SHP77 treated with DMSO at 0.1 percent for 48 hours (cell line): ENCODE measurements around the gene SLC2A4RG.

Experiments
- DNase-seq: peaks from one replicate; lab custom pipeline; 2025; lab: John Stamatoyannopoulos, UW

Gene SLC2A4RG

DNA sequence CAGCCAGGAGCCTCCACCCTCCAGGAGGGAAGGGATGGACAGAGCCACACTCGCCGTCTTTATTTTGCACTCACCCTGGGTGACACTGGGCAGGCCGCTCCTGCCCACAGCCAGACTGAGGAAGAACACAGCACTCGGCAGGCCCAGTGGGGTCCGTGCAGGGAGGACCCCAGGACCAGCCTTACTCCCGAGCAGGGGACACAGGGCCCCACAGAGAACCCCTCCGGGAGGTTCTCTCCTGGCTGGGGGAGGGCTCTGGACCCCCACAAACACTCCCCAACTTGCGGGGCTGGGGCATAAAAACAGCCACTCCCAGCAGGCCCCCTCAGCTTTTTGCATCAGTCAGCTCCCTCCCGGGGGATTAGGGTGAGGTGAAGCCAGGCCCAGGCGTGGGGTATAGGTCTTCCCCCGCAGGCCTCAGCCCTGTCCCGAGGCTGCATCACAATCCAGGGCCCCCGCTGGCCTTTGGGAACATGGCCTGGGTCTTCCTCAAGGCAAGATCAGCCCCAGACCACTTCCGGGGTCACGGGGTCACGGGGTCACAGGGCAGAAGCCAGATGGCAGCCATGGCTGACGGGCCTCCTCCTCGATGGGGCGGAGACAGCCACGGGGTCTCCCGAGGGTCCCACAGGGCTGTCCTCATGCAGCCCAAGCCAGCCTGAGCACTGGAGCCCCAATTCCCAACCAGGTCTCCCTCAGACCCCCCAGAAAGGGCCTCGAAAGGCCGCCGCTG lies 39.9 kb upstream of the SLC2A4RG start:
- no peak for DNase-seq

DNA sequence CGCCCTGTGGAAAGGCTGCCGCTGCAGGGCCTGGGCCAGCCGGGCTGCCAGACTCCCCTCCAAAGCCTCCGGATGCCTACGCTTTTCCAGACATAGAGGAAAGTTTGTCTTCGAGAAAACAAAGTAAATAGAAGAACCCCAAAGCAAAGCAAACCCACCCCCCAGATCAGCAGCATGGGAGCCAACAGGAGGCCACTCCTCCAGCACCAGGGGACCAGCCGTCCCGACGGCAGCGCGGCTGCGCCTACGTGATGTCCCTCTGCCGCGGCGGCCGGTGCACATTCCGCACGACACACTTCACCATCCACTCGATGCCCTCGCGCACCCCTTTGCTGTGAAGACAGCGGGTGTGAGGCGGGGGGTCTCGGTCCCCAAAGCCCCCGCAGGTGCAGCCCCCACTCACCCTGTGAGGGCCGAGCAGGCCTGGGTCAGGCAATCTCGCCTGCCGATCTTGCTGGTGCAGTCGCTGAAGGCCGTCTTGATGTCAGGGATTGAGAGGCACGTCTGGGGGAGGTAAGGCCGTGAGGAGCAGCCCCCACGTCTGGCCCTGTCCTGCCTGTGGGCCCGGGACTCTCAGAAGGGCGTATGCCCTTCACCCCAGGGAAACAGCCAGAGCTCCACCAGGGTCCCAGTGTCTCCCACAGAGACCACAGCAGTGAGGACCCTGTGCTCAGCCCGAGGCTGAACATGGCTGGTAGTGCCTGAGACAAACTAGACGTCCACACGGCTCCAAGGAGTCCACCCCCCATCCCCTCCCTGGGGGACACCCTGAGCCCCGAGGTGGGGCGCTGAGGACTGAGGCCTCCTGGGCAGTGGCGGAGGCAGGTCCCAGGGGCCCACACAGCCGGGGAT lies 39.2 kb upstream of the SLC2A4RG start:
- no peak for DNase-seq

DNA sequence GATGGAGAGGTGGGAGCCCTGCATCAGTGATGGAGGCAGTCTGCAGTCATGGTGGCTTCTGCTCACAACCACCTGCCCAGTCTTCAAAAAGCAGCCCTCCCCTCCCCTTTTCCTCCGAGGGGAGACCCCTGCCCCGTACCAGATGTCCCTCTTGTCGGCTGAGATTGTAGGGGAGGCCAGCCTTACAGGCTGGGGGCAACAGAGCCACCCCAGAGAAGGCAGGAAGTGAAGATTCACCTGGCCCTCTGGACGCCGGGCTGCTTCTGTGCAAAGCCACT lies 38.6 kb upstream of the SLC2A4RG start:
- DNase-seq, result no peak

DNA sequence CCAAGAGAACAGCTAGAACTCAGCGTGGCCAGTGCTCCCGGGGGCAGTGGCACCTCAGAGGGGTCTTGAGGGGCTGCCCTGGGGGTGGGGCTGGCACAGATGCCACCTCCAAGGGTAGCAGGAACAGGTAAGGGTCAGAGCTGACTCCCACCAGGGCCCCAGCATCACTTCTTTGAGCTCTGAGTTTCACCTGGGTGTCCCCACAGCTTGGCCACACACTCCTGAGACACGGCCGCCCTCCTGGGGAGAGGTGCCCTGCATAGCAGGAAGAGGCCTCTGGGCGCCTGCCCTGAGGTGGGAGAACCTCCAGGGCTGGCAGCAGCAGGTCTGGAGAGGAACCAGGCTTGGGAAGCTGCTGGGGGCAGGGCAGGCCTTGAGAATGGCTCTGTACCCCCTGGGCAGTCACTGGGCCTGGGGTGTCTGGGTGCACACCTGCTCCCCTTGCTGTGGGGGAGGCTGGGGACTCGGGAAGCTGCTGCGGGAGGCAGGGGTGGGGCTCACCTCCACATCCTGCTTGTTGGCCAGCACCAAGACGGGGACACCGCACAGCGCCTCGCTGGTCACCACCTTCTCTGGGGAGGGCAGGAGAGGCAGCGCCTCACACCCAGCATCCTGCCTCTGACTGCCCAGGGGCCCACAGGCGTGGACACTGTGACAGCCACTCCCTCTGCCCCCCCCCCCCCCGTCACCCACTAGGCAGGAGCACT lies 38.1 kb upstream of the SLC2A4RG start:
- DNase-seq, result no peak

DNA sequence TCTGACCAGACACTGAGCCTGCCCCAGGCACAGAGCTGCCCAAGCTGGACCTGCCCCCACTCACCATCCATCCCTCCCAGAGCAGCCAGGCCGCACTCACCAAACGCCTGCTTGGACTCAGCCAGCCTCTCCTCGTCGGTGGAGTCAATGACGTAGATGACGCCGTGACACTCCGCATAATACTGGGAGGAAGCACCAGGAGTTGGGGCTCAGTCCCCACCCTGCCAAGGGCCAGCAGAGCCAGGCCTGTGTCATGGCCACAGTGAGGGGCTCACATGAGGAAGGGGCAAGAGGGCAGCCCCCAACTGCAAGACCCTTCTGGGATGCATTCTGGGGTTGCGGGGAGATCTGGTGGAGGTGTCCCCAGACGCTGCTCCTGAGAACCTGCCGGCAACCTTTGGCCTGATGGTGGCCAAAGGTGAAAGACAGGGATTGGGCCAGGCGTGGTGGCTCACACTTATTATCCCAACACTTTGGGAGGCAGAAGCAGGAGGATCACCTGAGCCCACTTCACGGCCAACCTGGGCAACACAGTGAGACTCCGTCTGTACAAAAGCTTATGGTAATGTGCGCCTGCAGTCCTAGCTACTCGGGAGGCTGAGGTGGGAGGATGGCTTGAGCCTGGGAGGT lies 37.4 kb upstream of the SLC2A4RG start:
- DNase-seq, result no peak

DNA sequence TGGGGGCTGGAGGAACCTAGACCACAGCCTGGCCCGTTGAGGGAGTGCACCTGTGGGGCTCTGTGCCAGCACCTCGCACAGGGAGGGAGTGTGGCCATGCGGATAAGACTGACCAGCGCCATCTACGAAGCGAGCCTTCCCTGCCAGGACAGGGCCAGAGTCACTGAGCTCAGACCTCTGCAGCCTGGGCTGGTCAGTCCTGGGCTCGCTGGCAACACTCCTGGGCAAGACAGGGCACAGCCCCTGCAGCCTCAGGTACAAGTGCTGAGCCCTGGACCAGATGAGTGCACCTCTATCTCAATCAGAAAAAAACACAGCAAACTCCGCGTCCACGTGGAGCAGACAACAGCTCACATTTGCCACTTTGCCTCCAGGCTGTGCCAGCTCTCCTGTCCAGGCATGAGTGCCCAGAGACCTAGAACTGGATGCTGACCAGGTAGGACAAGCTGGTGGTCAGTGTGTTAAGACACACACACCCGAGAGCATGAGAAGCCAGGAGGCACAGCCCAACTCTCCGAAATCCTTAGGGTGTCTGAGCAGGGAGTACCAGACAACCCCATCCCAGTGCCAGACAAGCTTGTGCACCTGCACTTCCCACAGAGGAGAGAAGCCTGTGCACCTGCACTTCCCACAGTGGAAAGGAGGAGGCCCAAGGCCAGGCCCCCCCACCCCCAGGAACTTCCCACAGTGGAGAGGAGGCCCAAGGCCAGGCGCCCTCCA lies 36.7 kb upstream of the SLC2A4RG start:
- DNase-seq, result no peak

DNA sequence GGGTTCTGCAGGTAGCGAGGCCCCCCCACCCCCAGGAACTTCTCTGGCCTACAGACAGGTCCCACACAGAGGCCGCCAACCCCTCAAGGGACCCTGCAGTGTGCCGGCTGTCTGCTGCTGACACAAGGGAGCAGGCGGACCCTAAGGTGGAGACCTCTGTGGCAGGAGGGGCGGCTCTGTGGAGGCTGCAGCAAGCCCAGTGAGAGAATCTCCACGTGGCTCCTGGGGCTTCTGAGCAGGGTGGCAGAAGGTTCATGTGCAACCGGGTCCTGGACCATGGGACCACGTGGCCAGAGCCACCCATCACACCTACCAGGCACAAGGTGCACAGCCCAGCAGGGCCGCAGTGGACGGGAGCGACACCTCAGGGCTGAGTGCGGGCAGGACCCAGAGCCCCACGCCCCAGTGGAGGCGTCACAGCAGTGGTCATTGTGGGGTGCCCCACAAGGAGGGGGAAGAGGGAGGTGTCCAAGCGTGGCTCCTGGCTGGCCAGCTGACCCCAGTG lies 36.1 kb upstream of the SLC2A4RG start:
- no peak for DNase-seq

DNA sequence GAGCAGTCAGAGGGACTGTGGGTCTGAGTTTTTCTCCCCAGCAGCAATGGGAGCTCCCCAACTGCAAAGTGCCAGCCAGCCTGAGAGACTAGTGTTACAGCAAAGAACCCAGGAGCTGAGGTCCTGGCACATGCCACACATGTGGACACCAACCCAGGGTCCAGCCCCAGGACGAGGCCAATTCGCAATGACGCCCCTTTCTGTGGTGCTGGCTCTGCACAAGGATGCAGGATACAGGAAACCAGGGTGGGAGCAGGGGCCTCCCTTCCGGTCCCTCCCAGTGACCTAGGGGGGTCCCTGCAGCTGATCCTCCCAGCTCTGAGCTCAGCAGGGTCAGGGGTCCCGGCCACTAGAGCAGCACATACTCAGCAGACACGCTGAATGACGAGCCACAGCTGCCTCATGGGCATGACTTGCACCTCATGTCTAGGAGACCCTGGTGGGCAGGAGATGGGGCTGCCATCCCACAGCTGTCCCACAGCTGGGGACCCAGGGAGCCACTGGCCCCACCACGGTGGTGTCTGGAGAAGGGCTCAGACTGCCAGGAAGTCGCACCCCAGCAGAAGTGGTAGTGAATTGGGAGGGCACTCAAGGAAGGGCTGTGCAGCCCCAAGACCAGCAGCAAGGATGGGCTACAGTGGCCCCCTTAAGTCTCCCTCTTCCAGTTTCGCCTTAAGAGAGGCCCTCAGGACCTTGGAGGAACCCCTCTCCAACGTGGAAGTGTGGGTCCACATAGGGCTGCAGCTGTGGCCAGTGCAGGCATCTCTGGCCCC lies 35.4 kb upstream of the SLC2A4RG start:
- DNase-seq, result no peak

DNA sequence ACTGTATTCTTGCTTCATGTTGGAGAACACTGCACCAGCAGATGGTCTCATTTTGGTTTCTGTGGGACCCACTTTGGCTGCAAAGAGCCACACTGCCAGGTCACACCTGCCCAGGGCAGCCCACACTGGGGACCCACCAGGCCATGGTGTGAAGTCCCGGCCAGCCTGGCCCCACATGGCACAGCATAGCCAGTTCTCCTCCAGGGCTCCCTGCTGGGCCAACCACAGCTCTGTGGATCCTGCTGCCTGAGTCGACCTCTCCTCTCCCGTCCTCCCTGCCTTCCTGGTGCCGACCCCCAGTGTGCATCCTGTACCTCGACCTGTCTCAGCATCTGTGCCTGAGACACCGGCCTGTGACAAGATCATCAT lies 34.8 kb upstream of the SLC2A4RG start:
- no peak for DNase-seq

DNA sequence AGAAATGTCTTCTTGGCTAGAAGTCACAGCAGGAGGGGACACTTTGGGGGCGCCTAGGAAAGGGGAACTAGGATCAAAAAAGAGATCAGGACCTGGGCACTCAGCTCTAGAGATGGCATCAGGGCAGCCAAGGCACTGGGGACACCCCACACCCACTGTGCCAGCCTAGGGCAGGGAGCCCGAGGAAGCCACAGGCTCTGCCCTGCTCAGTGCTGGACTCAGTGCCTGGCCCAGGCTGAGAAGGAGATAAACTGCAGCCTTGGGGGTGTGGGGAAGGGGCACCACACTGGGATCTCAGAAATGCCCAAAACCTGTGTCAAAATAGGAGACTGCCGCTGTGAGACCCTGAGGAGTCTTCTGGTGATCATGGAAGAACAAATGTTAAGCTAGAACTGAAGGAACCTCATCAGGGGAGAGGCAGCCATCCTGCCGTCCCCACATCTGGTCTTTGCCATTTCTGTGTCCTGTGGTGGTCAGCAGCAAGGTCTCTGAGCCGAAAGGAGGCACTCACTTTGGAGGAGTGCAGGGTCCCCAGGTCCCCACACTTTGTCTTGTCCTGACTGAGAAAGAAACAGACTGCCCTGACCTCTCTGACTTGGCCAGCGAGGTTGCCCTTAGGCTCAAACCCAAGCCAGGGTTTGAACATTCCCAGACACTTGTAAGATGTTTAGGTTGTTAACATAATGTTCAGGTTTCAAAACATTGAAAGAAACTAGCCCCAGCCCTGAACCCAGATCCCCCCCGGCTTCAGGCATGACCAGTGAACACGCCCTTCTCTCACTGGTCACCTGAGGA lies 34.1 kb upstream of the SLC2A4RG start:
- no peak for DNase-seq

DNA sequence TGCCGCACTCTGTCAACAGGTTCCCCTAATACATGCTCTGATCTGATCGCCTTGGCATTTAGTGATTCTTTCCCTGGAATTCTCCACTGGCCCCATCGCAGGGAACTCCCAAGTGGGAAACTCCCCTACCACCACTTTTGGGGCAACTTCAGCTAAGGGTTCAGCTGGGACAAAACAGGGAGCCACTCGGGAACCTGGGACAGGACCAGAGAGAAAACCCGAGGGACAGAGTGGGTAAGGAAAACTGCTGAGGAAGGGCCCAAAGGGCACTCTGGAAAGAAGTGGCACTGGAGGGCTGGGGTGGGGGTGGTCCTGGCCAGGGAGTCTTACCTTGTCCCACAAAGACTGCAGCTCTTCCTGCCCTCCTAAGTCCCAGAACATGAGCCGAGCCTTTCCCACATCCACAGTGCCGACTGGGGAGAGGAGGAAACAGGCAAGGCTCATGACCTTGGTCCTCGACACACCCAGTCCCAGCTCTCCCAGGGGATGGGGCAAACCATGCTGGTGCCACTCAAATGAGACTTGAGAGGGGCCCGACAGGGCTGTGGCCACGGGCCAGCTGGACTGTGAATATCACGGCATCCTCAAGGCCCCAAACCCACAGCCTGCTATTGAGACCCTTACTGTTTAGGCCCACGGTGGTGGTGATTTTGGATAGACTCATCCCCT lies 33.4 kb upstream of the SLC2A4RG start:
- no peak for DNase-seq

DNA sequence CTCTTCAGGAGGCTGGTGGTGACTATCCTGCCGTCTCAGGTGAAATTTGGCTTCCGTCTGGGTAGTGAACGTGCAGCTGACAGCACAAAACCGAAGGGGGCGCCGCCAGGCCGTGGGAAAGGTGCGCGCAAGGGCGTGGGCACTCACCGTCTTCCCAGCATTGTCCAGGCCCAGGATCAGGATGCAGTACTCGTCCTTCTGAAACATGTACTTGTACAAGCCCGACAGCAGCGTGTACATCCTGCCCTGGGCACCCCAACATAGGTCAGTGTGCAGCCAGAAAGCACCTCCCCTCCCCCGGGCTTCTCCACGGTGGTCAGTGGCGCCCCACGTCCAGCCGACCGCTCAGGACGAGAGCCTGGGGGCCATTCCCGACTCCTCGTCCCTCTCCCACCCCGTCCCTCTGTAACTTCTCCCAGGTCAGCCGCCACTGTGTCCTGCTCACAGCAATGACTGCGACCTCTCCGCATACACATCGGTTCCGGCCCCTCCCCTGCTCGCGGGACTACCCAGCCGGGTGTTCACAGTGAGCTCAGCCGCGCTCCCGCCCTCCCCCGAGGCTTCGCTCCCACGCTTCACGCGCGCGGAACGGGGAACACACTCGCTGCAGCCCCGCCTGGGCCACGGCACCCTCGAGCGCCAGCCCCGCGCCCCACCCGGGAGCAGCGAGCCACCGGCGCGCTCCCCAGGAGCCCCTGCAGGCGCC lies 32.6 kb upstream of the SLC2A4RG start:
- no peak for DNase-seq

DNA sequence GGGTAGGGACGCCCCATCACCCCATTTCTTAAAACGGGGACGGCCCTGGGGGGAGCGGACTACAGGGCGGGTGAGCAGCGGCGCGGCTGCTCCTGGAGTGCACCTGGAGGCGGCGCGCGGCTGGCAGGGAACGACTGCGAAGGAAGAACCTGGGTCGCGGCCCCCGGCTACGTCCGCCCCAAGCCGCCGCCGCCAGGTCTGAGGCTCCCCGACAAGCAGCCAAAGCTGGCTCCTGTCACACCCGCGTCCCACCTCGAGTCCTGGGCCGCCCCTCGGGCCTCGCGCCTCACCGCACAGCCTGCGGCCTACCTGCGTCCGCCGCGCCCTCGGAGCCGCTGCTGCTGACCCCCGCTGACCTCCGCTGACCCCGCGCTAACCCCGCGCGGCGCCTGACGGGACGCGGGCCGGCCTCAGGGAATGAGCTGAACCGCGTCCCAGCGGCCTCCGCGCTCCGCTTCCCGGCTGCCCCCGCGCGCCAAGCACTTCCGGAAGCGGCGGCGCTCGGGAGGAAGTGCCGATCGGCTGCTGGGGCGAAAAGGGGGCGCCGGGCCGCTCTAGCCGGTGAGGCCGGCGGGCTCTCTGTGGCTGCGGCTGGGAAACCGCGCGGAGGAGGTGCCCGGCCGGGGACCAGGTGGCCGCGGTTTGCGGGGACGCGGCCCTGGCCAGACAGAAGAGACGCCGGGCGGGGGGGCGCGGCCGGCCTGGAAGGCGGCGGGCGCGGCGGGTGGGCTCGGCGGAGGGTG lies 31.8 kb upstream of the SLC2A4RG start, which contains the start of the genes ARFRP1 and ZGPAT:
ARFRP1 (minus strand) TSS at position 419 of the 743 bp plus-strand sequence. CDS start 885 bp downstream, outside the sequence.
ZGPAT (plus strand) TSS at position 482 of the 743 bp plus-strand sequence. CDS start 542 bp downstream, outside the sequence.
- DNase-seq, result peak; percentile 77

DNA sequence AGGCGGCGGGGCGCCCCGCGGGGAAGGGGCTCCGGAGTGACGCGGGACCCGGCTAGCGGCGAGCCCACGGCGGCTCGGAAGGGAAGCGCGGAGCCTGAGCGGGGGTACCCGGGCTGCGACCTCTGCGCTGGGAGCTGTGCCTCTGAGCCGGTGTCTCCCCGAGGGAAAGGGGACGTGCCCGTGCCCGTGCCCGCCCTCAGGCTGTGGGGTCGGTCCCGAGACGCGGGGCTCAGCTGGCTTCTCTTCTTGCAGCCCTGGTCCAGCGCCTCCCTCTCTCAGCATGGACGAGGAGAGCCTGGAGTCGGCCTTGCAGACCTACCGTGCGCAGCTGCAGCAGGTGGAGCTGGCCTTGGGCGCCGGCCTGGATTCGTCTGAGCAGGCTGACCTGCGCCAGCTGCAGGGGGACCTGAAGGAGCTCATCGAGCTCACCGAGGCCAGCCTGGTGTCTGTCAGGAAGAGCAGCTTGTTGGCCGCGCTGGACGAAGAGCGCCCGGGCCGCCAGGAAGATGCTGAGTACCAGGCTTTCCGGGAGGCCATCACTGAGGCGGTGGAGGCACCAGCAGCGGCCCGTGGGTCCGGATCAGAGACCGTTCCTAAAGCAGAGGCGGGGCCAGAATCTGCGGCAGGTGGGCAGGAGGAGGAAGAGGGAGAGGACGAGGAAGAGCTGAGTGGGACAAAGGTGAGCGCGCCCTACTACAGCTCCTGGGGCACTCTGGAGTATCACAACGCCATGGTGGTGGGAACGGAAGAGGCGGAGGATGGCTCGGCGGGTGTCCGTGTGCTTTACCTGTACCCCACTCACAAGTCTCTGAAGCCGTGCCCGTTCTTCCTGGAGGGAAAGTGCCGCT lies 31.1 kb upstream of the SLC2A4RG start:
- no peak for DNase-seq

DNA sequence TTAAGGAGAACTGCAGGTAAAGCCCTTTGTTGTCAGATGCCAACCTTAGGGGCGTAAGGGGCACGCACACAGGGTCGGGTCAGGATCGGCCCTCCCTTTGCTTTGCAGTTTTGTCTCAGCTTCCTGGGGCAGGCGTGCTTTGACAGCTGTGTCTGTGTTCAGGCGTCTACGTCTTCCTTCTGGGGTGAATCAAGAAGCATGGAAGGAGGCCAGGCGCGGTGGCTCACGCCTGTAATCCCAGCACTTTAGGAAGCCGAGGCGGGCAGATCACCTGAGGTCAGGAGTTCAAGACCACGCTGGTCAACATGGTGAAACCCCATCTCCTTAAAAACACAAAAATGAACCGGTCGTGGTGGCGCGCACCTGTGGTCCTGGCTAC lies 30.4 kb upstream of the SLC2A4RG start:
- no peak for DNase-seq

DNA sequence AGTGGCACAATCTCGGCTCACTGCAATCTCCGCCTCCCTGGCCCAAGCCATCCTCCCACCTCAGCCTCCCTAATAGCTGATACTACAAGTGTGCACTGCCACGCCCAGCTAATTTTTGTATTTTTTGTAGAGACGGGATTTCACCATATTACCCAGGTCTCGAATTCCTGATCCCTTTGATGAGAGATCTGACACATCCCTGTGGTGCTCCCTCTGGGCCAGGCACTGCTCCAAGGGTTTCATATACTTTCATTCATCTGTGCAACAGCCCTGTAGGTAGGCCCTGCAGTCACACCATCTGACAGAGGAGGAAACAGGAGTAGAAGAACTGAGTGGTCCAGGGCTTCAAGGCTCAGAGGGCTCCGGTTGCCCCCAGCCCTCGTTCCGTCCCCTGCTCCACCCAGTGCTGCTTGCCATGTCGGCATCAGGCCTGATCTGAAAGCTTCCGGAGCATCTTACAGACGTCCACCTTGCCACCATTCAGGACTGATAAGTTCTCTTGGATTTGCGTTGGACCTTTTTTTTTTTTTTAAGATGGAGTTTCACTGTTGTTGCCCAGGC lies 28.4 kb upstream of the SLC2A4RG start:
- no peak for DNase-seq

DNA sequence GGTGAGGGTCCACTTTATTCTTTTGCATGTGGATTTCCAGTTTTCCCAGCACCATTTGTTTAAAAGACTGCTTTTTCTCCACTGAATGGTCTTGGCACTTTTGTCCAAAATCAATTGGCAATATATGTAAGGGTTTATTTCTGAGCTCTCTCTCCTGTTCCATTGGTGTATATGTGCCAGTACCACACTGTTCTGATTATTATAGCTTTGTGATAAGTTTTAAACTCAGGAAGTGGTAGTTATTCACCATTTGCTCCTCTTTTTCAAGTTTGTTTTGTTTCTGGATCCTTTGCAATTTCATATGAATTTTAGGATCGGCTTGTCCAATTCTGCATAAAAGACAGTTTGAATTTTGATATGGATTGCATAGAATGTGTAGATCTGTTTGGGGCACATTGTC lies 27.4 kb upstream of the SLC2A4RG start:
- no peak for DNase-seq
